Type B pancreatic cell (in vitro differentiated cells): Measurements from ENCODE around the gene RPS17. TPM values are rescaled to one million over a fixed set of nuclear protein-coding genes. Genes with fewer than 3 reads are reported as not detected.

Experiments used
- DNase-seq: peaks from one replicate; pipeline ENCODE4 v3.0.0; 2021; ENCODE audit warnings: mixed read lengths; ENCODE audit not compliant: unreplicated experiment; ENCODE audit errors: extremely low spot score
- H3K27ac Mint-ChIP-seq: 2 replicates; pipeline ENCODE4 v1.8.0; 2021; ENCODE audit warnings: mild to moderate bottlenecking, mixed read lengths
- H3K27me3 Mint-ChIP-seq: 2 replicates; pipeline ENCODE4 v1.8.0; 2021; ENCODE audit warnings: mixed read lengths
- H3K36me3 Mint-ChIP-seq: 2 replicates; pipeline ENCODE4 v1.8.0; 2021; ENCODE audit warnings: mixed read lengths
- H3K4me1 Mint-ChIP-seq: one replicate; pipeline ENCODE4 v1.8.0; 2021; ENCODE audit warnings: mixed read lengths; ENCODE audit not compliant: unreplicated experiment
- H3K4me3 Mint-ChIP-seq: 2 replicates; pipeline ENCODE4 v1.8.0; 2021; ENCODE audit warnings: mild to moderate bottlenecking, mixed read lengths
- H3K9me3 Mint-ChIP-seq: 2 replicates; pipeline ENCODE4 v1.8.0; 2021; ENCODE audit warnings: mixed read lengths
- CTCF ChIP-seq: fragments of 200-600 bp; sonication (generic); conservative IDR thresholded peaks from 2 replicates; pipeline ENCODE4 v1.5.0; 2021; ENCODE audit warnings: antibody characterized with exemption, mild to moderate bottlenecking
- total RNA-seq: library from RNA; stranded (reverse); gene quantifications from 2 replicates; pipeline ENCODE4 v1.2.1, GENCODE V29; 2021; ENCODE audit warnings: low replicate concordance

Gene RPS17
- total RNA-seq, 1 donor from 2014 or later, result 2,088 TPM

GRCh38 chr15:82554849-82555248 lies 14.6 kb upstream of the RPS17 start:
- Mint-ChIP-seq H3K4me1 (no peaks in the 10 kb centered on the region), H3K36me3 (no peaks in the 10 kb centered on the region), H3K4me3 (no peak overlapping the region), H3K27ac (no peak overlapping the region), H3K27me3 (peaks cover 47% of the 10 kb centered on the region), H3K9me3 (no peaks in the 10 kb centered on the region)
- DNase-seq, result no peak
- TF ChIP-seq CTCF, result no peak

DNA sequence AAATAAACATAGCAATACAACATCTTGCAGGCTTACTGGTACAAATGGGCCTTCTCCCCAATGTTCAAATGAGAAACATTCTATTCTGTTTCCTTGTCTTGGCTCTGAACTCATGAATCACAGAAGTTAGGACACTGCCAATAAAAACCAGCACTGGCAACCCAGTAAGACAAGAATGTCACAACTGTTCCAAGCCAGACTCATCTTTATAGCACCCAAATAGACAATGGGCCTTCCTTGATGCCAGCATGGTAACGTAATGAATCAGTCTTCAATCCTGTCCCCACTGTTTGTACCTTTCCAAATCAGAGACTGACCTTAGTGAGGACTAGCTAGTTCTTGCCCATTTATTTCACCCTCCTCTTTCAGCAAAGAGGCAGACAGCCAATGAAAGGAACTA lies 14.1 kb upstream of the RPS17 start:
- Mint-ChIP-seq H3K36me3 (no peaks in the 10 kb centered on the region), H3K4me3 (no peak overlapping the region), H3K4me1 (no peaks in the 10 kb centered on the region), H3K27ac (no peak overlapping the region), H3K27me3 (peaks cover 47% of the 10 kb centered on the region), H3K9me3 (no peaks in the 10 kb centered on the region)
- no peak for DNase-seq
- no peak for TF ChIP-seq CTCF

- no peak for DNase-seq
- Mint-ChIP-seq H3K27me3 (peaks cover 47% of the 10 kb centered on the region), H3K36me3 (no peaks in the 10 kb centered on the region), H3K4me1 (no peaks in the 10 kb centered on the region), H3K27ac (no peak overlapping the region), H3K4me3 (no peak overlapping the region), H3K9me3 (no peaks in the 10 kb centered on the region)
- TF ChIP-seq CTCF, result no peak
Observed at GRCh38 chr15:82553846-82554245, 13.6 kb upstream of the RPS17 start.

DNA sequence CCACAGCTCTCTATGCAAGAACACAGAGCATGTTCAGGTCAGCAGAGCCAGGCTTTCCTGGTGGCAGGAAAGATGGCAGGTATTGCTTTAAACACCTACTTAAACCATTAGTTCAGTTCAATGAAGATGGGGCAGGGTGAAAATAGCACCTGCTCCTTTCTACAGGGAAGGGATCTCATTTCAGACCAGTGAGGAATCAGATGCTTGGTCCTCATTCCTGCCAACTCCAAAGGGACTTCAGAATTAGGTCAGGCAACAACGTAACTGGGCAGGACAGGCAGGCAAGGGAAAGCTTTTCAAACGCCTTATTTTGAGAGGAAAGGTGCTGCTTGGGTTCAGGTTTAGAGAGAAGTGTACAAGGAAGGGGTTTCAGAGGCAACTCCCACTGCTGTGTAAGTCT lies 12.6 kb upstream of the RPS17 start:
- peaks cover 47% of the 10 kb centered on the region for H3K27me3 Mint-ChIP-seq
- no peaks in the 10 kb centered on the region for H3K4me1 Mint-ChIP-seq
- no peaks in the 10 kb centered on the region for H3K9me3 Mint-ChIP-seq
- no peaks in the 10 kb centered on the region for H3K36me3 Mint-ChIP-seq
- no peak for TF ChIP-seq CTCF
- DNase-seq, result no peak
- H3K27ac Mint-ChIP-seq, result no peak overlapping the region
- no peak overlapping the region for H3K4me3 Mint-ChIP-seq

DNA sequence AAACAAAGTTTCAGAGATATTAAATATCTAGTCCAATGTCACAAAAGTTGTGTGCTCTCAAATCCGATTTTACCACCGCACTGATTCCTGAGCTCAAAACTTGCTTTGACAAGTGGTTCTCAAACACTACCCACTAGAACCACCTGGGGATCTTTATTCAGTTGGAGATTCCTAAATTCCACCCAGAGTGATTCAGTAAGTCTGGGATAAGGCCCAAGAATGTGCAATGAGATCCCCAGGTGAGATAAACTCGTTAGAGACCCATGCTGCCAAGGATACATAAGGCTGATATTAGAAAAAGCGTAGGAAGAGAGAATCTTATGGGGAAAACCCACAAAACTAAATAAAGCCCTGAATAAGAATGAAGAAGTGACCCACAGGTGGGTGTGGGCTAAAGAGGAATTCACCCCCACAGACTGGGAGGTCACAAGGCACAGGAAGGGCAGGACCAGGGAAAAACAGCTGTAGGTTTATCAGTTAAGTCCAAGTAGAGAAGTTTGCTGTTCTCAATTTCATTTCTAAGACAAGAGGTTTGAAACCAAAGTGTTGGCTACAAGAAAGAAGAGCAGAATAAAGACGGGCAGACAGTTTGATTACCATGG lies 11.5 kb upstream of the RPS17 start:
- Mint-ChIP-seq H3K27me3 (peaks cover 44% of the 10 kb centered on the region), H3K4me3 (no peak overlapping the region), H3K27ac (no peak overlapping the region), H3K36me3 (no peaks in the 10 kb centered on the region), H3K4me1 (no peaks in the 10 kb centered on the region), H3K9me3 (no peaks in the 10 kb centered on the region)
- no peak for DNase-seq
- TF ChIP-seq CTCF, result no peak

- Mint-ChIP-seq H3K27ac (no peak overlapping the region), H3K4me1 (no peaks in the 10 kb centered on the region), H3K36me3 (no peaks in the 10 kb centered on the region), H3K4me3 (no peak overlapping the region), H3K27me3 (peaks cover 45% of the 10 kb centered on the region), H3K9me3 (no peaks in the 10 kb centered on the region)
- DNase-seq, result no peak
- TF ChIP-seq CTCF, result no peak
Observed at GRCh38 chr15:82549199-82549665, 9.0 kb upstream of the RPS17 start.
